ENCODE measurements around the gene MSI2.

MSI2 gene

DNA sequence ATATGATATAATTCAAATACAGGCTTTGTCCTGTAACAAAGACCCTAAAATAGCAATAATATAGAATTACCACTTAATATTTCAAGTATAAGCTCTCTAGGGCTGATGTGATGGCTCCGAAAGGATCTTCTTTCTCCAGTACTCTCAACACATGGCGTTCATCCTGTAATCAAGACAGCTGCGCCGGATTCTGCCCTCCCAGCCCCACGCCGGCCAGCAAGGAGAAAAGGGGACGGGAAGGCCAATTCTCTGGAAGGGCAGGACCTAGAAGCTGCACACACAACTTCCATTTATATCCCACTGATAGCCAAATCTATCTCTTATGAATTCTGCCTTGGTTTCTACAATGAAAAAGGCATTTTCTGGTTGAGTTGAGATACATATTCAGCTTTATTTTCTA, 456.8 kb downstream of the MSI2 start:
- no peak for DNase-seq

DNA sequence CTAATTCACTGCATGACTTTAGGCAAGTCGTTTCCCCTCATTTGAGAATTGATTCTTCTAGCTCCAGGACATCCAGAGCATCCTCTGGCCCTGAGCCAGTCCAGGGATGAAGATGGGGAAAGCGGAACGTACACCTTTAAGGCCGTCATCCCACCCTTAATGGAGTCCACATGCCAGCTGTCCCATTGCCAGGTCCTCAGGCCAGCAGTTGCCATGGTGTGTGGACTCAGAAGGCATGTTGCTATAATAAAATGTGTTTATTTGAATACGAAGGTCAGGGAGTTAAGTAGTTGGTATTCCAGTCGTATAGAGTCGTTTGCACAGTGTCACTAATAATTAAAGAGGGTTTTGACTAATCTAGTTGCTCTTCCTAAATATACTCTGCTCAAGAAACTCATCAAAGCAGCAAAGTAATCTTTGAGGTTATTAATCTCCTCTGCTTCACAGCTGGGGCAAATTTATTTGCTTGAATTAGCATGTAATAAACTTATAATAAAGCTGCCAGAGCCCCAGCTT, 458.4 kb downstream of the MSI2 start:
- DNase-seq = no peak

DNA sequence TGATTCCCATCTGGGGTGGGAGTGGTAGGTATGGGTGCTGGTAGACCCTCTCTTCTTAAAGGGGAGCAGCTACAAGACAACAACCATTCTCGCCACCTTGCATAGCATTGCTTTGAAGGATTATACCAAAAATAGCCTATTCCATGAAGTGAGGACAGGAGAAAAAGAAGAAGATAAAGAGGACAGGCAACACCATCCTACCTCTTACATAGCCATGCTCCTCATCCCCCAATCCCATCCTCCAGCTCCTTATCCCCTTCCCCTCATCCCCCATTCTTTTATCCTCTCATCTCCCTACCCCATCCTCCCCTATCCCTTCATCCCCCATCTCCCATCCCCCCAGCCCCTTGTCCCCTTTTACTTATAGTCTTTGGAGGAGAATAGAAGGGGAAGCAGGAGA, 459.7 kb downstream of the MSI2 start:
- no peak for DNase-seq

DNA sequence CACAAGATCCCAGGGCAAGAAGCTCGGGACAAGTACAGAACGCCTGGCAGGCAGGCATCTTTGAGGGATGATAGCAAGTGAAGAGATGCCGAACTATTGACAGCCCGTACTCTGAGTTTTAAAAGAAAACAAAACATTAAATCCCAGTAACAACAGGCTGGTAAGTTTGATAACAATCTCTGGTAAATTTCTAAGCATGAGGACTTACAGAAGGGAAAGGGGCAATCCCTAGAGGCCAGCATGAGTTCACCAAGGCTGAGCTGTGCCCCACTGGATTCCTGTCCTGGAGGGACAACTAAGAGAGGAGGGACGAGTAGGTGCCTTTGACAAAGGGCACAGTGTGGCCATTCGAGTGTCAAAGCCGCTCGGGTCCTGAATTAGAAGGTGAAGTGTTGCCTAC, 462.6 kb downstream of the MSI2 start:
- no peak for DNase-seq

DNA sequence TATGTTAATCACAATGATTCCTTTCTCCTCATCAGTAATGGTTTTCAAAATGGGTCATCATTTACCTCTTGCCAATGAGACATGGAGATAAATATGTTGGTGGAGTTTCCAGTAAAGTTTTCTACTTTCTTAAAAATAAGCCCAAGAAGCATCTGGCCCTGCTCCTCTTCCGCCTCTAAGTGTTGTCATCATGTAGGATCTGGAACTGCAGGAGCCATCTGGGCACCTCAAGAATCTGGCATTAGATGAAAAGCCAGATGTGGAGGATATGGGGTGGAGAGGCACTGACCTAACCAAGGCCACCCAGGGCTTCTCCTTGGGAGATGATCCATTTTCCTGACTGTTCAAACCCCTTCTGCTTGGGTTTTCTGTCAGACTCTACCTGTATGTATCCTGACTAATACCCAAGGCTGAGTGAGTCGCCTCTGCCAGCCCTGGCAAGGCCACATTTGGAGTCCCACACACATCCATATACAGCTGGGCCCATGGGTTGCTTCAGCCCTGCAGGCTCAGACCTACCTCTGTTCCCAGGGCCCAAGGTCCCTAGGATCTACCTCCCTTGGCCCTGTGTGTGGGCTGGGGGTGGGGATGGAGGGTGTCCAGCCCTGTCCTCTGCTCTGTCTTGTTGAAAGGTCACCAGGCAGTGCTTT, 464.2 kb downstream of the MSI2 start:
- no peak for DNase-seq

DNA sequence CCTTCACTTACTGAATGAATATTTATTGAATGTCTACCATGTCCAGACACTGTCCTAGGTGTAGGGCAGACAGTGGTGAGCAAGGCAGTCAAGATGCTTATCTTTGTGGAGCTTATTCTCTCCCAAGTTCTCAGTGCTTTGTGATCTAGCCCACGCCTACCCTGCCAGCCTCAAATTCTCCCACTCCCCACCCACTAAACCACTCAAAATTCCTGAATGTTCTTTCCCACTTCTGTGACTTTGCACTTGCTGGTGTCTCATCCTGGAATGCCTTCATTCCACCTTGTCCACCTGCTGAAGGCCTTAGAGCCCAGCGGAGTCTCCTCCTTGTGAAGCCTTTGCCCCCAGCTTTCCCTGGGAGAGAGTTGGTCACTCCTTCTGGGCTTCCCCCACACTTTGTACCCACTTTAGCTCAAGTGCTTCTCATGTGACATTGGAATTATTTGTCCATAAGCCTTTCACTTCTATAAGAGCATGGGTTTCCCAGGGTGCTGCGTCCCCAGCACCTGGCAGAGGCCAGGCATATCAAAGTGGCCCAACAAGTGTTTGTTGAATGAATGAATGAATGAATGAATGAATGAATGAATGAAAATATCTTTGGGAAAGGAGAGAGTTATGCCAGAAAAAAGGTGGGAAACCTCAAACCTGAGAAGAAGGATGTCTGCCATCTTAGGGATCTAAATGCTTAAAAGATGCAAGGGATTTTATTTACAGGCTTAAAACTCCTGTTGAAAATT, 465.8 kb downstream of the MSI2 start:
- no peak for DNase-seq

DNA sequence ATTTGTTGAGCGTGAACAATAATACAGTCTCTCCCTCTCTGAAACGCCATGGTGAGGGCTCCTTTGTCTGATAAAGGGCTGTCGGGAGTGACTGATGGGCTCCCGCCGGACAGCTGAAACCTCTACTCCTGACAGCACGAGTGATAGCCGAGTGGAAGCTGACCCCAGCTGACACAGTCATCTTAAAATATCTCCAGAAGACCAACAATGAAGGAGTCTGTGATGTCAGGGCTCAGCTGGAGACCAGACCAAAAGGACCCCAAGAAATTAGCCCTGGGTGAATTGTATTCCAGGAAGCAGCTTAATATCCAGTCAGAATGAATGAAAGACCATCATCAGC, 466.4 kb downstream of the MSI2 start:
- no peak for DNase-seq

DNA sequence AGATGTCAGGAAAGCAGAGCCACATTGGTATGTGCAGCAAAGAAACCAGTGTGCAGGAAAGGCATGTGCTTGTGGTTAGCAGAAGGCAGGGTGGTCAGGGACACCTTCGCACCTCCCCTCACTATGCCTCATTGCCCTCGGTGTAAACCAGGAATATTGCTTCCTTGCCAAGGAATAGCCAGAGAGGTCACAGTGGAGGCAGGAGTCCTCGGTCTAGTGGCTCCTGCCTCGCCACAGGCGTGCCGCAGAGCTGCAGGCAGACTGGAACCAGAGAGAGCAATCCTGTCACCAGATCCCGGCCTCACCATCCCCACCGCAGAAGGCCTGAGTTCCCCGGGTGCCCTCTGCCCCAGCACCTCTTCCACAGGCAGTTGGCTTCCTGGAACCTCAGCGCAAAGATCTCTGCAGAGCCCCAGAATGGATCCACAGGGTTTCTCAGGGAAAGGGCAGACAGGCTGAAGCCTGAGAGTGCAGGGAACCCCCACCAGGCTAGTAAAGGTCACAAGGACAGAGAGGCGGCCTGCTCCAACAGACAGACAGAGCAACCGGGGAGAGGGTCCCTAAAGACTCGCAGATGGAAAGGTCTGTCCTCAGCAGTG, 467.2 kb downstream of the MSI2 start:
- no peak for DNase-seq

DNA sequence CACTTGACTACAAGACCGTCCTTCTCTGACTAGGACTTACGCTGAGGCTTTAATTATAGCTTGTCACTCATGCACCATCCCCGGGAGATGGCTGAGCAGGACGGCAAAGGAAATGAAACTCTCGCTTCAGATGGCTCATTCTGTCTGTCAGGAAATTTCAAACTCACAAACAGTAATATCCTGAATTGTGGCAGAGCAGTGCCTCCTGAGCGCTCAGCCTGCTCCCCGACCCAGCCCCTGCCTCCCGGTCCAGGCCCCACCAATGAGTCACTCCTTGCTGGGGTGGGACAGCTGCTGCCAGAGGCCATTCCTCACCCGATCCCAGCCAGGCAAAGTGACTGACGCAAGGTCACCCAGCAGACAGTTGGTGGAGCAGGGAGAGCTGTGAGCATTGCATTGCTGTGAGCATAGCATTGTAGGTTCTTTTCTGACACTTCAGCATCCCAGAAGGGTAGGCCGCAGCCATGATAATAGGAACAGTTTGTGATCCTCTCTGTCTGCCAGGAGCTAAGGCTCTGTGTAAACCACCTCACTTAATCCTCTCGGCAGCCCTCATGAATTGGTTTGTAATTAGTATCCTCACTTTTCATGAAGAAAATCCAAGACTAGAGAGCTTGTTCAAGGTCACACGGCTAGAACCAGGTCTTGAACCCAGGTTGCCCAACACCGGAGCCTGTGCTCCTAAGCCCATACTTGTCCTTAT, 467.9 kb downstream of the MSI2 start:
- no peak for DNase-seq

DNA sequence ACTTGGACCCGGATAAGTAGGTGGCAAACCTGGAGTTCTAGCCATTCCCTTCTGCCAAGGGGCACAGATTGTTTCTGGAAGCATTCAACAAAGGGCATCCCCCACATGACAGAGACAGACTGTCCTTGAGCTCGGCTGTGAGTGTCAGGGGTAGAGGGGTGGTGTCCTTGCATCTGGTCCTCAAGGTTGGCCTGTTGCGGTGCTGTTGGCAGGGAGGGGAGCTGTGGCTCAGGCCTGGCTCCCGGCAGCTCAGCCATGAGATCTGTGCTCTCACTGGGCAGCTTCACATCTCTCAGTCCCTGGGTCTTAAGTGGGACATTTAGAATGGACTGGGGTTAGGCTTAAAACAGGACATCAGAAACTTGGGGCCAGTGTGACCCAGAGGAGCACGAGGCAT, 468.4 kb downstream of the MSI2 start:
- no peak for DNase-seq

DNA sequence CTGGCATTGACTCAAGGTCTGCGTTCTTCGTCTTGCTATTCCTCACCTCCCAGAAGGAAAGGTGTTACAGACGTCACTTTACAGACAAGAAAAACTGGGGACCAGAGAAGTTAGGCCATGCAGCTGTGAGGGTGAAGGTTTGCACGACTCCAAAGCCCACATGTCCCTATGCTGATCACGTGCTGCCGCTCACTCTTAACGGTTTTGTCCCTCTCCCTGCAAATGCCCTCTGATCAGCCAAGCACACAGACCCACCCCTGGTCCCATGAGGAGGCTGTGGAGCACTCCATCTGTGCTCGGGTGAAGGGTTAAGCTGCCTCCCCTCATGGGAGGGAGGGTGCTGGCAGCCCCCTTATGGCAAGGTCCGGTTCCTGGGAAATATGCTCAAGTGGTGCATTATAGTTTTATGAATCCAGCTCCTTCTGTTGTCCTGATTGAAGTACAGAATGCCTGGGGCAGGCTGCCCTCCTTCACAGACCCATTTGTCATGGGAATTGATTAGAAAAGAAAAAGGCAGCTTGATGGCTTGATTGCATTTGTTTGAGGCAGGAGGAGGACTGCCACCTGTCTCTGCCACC, 470.0 kb downstream of the MSI2 start:
- DNase-seq = no peak

DNA sequence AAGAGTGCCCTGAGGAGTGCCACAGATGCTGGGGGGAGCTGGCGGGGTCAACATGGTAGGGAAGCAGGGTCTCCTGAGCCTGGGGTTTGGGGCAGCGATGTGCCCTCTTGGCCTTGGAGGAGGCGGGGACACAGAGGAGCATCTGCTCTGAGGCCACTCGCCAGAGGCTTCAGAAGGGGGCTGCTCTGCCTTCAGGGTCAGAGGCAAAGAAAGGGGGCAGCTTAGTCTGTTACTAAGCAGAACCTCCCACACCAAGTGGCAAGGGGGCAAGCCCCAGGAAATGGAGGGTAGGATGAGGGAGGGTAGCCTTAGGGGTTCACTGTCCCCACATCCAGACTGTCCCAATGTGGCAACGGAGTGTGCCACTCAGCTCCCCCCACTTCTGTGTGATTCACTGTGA, 470.5 kb downstream of the MSI2 start:
- no peak for DNase-seq

DNA sequence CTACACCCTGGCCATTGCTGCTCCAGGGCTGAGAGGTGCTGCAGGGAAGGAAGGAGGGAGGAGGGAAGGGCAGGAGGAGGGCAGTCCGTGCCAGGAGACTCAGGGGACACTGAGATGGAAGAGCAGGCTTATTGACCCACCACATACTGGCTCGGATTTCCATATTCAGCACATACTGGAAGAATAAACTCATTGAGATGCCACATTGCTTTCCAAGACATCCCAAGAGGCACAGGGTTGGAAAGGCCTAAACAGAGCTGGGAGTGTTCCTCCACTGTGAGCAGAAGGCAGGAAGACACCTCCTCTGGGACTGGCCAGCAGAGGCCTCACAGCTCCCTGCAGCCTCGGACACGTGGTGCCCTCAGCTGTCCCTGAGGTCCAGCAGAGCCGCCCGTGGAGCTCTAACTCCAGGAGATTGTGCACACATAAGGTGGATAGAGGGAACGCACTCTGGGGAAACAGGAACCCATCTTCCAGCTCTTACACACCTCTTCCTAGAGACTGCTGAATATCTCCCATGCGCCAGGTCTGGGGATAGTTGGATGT, 471.4 kb downstream of the MSI2 start:
- no peak for DNase-seq

DNA sequence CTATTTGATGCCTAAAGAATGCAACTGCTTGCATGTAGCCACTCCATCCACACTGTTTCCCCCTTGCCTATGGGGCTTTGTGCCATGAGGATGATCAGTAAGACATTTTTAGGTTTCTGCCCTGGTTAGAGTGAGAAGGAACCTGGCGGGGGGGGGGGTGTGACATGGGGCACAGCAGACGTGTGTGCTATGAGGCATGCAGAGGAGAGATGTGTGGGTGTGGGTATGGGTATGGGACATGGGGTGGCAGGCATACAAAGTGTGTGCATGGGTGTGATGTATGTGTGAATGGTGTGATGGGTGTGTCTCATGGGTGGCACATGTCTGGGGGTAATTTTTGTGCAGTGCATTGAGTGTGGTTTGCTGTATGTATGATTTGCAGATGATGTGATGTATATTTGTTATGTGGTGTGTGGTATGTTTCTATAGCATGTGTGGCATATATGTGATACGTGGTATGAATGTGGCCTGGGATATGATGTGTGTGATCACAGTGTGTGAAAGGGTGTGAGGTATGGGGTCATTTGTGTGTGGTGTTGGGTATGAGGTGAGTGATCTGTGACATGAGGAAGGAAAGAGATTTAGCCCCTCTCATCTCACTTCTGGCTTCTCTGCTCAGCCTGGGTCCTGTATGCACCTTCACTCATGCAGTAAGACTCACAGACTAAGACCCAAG, 473.8 kb downstream of the MSI2 start:
- DNase-seq = no peak

DNA sequence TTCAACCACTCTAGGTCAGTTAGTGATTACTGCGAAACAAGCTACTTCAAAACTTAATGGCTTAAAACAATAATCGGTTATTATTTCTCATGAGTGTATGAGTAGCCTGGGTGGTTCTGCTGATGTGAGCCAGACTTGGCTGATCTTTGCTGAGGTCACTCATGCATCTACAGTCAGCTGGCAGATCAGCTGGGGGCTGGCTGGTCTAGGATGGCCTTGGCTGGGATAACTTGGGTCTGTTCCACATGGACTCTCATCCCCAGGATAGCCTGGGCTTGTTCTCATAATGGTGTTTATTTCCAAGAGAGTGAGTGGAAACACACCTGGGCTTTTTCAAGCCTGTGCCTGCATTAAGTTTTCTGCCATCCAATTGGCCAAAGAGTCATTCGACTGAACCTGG, 475.7 kb downstream of the MSI2 start:
- no peak for DNase-seq

DNA sequence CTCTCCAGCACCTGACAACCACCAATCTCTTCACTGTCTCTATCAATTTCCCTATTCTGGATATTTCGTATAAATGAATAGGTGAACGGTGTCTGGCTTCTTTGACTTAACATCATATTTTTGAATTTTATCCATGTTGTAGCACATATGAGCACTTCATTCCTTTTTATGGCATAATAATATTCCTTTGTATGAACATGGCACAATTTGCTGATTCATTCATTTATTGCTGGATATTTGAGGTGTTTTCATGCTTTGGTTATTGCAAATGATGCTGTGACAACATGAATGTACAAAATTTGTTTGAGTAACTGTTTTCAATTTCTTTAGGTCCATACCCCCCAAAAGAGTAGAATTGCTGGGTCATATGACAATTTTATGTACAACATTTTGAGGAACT, 476.8 kb downstream of the MSI2 start:
- no peak for DNase-seq

Data from amniotic stem cell (primary cell).